ENCODE results near the gene BRAF.

The BRAF gene

GRCh38 chr7:140923358-140924006 lies 1.2 kb downstream of the BRAF start:
- DNase-seq: peak; percentile 4
- peak overlapping the region; percentile 81 for H3K27ac ChIP-seq
- H3K27me3 ChIP-seq (replicated peaks): no peaks in the 10 kb centered on the region
- no peak for TF ChIP-seq CTCF (IDR thresholded peaks at IDR 0.05; ENCODE audit: low read depth, low read length, missing control alignments)
- in situ Hi-C loops (cut with HindIII; ENCODE audit: low pct_ligation_motif_present, low sequenced_read_pairs): no loop called here
- peak overlapping the region; percentile 81 for H3K4me3 ChIP-seq (ENCODE audit: low read depth, low read length)
- no peaks in the 10 kb centered on the region for H3K36me3 ChIP-seq (replicated peaks)

- TF ChIP-seq CTCF (IDR thresholded peaks at IDR 0.05; ENCODE audit: low read depth, low read length, missing control alignments): no peak
- in situ Hi-C loops (cut with HindIII; ENCODE audit: low pct_ligation_motif_present, low sequenced_read_pairs): no loop called here
- no peak overlapping the region for H3K27ac ChIP-seq
- H3K36me3 ChIP-seq (replicated peaks): no peaks in the 10 kb centered on the region
- DNase-seq: no peak
- no peak overlapping the region for H3K4me3 ChIP-seq (ENCODE audit: low read depth, low read length)
- H3K27me3 ChIP-seq (replicated peaks): no peaks in the 10 kb centered on the region
These were observed 1.9 kb downstream of the BRAF start for GRCh38 chr7:140922741-140923345.

- no peak for DNase-seq
- Histone ChIP-seq H3K4me3 (ENCODE audit: low read depth, low read length) (no peak overlapping the region), H3K27me3 (replicated peaks) (no peaks in the 10 kb centered on the region), H3K36me3 (replicated peaks) (no peaks in the 10 kb centered on the region), H3K27ac (no peak overlapping the region)
- no peak for TF ChIP-seq CTCF (IDR thresholded peaks at IDR 0.05; ENCODE audit: low read depth, low read length, missing control alignments)
- in situ Hi-C loops (cut with HindIII; ENCODE audit: low pct_ligation_motif_present, low sequenced_read_pairs): no loop called here
These were observed 4.0 kb downstream of the BRAF start for GRCh38 chr7:140920745-140921144.

- in situ Hi-C loops (cut with HindIII; ENCODE audit: low pct_ligation_motif_present, low sequenced_read_pairs): no loop called here
- Histone ChIP-seq H3K4me3 (ENCODE audit: low read depth, low read length) (no peak overlapping the region), H3K27me3 (replicated peaks) (no peaks in the 10 kb centered on the region), H3K36me3 (replicated peaks) (no peaks in the 10 kb centered on the region), H3K27ac (no peak overlapping the region)
- DNase-seq: no peak
- no peak for TF ChIP-seq CTCF (IDR thresholded peaks at IDR 0.05; ENCODE audit: low read depth, low read length, missing control alignments)
These were observed 6.5 kb downstream of the BRAF start for GRCh38 chr7:140918236-140918635.

GRCh38 chr7:140917258-140917657 lies 7.5 kb downstream of the BRAF start:
- DNase-seq: no peak
- no peaks in the 10 kb centered on the region for H3K27me3 ChIP-seq (replicated peaks)
- no peak overlapping the region for H3K27ac ChIP-seq
- H3K36me3 ChIP-seq (replicated peaks): no peaks in the 10 kb centered on the region
- no peak for TF ChIP-seq CTCF (IDR thresholded peaks at IDR 0.05; ENCODE audit: low read depth, low read length, missing control alignments)
- in situ Hi-C loops (cut with HindIII; ENCODE audit: low pct_ligation_motif_present, low sequenced_read_pairs): no loop called here
- no peak overlapping the region for H3K4me3 ChIP-seq (ENCODE audit: low read depth, low read length)
